Stimulated activated CD4-positive, alpha-beta T cell treated with anti-CD3 and anti-CD28 coated beads, Interleukin-15, amount 100 ng/mL, for 24 hours (primary cell): ENCODE measurements around the gene FOXN3.

Experiments
- DNase-seq: peaks from one replicate; pipeline ENCODE4 v3.0.0-alpha.2; 2020

The FOXN3 gene, protein sequence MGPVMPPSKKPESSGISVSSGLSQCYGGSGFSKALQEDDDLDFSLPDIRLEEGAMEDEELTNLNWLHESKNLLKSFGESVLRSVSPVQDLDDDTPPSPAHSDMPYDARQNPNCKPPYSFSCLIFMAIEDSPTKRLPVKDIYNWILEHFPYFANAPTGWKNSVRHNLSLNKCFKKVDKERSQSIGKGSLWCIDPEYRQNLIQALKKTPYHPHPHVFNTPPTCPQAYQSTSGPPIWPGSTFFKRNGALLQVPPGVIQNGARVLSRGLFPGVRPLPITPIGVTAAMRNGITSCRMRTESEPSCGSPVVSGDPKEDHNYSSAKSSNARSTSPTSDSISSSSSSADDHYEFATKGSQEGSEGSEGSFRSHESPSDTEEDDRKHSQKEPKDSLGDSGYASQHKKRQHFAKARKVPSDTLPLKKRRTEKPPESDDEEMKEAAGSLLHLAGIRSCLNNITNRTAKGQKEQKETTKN

DNA sequence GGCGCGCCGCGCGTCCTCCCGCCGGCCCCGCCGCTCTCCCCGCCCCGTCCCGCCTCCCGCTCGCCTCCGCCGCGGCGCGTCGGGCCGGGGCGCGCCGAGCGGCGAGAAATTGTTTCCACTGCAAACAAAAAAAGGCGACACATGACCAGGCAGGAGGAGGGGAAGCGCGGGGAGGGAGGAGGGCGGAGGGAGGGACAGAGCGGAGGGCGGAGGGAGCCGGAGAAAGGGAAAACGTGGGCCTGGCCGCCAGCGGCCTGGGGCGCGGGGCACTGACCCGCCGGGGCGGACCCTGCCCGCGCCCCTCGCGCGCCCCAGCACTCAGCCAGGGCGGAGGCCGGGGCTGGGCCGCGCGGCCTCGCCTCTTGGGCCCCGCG is at the start of gene FOXN3:
FOXN3 (minus strand) TSS at position 143 of the 374 bp plus-strand sequence. CDS start 4,757 bp downstream, outside the sequence.
- DNase-seq: peak; percentile 91

DNA sequence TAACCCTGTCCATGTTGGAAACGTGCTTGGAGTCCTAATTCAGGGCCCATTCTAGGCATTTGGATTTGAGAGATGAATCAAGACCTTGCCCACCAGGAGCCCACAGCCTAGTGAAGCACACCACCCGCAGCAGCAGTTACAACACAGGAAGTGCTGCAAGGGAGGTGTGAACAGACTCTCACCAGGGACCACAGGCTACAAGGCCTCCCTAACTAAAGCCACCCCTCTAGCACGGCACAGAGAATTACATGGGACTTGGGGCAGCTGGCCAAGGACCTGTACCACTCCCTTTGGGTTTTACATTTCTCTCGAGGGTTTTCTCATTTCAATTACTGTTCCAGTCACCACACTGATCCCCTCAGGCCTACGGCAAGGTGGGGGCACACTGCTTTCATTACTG is 49.5 kb upstream of the FOXN3 start:
- no peak for DNase-seq

DNA sequence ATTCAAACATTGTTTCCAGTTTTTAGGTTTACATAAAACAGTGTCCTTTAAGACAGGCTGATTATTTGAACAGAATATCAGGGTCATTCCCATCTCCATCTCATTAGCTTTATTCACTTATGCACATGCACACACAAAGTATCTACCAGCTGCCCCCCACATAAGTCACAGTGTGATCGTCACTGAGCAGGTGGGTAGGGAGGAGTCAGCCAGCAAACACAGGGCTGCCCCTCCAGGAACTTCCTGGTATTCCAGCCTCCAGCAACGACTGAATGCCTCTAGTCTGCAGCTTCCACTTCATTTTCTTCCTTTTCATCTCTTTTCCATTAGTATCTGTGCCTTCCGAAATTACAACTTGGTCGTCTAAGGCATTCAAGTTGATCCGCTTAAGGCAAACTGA is 48.8 kb upstream of the FOXN3 start:
- no peak for DNase-seq

DNA sequence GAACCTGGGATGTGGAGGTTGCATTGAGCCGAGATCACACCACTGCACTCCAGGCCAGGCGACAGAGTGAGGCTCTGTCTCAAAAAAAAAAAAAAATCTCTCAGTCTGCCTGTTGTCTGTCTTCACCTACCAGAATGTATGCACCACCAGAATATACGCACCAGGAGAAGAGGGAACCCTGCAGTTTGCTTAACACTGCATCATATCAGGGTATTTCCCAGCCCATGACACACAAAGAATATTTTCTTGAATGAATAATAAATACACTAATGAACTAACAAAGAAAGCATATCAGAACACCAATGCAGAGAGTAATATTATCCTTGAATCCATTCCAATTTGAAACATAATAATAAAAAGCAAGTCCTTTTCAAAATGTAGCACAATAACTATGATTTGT is 44.2 kb upstream of the FOXN3 start:
- DNase-seq: no peak

DNA sequence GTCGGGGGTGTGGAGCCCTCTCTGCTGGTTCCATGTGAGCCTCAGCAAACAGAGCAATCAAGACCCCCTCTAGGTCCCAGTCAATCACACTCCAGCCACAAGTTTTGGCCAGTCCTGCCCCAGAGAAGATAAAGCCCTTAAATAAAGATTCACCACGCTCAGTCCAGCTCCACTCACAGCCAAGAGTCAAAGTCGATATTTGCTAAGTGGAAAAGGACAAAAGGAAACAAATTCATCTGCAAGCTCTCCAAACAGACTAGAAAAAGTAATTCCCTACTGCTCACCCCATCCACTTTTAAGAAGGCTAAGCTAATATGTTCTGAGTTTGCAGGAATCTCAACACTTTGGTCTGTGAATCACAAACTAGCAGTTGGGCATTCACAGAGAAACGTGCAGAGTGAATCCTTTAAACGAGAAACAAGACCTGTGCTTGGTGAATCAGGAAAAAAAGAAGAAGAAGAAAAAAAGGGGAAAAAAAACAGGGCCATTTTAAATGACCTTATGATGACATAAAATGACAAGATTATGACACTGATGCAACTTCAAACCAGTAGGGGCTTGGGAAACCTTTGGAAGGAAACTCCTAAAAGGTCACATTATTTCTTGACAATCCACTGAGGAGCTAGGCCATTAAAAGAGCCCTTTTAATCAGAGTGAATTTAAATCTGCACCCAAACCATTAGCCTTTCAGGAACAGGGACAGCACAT is 41.8 kb upstream of the FOXN3 start:
- no peak for DNase-seq

DNA sequence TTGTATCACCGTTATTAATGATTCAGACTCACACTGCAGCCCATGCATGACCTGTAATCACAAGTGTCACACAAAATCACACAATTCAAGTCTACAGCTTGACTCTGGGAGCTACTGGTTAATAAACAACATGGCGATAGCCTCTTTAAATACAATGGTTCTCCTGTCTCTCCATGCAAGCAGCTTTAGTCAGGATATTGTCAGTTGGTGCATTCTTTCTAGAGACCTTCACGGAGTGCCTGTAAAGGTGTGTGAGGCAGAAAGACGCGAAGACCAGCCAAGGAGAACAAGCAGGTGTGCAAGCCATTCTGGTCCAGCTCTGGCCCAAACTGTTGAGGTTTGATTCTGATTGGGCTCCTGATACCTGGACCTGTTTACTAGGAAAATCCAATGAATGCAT is 40.0 kb upstream of the FOXN3 start:
- no peak for DNase-seq

DNA sequence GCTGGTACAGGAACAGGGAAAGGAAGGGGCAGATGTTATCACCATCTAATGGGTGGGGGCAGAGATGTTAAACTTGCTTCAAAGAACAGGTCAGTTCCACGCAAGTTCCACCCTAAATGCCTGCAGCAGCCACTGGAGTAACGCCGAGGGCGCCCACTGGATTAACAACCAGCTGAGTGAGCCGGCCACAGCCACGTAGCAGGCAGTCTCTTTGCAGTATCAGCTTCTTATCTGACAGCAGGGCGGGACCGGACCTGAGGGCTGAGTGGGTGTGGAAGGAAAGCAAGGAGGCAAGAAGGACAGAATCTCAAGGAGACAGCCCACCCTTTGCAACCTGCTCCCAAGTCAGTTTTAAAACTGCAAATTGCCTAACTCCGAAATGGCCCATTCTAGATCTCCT is 38.4 kb upstream of the FOXN3 start:
- no peak for DNase-seq

DNA sequence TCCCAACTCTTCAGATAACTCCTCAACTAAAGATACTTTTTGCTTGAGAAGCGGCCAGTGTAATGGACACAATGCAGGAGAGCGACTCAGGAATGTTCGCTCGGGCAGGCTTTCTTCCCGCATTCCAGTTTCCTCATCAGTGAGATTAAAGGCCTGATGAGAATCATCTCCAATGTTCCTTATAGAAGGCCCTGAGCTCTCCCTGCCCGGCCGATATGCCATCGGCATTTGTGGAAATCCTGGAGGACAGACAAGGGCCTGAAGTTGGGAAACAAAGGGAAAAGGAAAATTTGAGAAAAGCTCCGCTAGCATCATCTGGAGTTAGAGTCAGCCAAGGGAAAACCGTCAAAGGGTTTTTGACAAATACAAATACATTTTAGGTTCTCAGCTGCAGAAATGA is 38.0 kb upstream of the FOXN3 start:
- no peak for DNase-seq

DNA sequence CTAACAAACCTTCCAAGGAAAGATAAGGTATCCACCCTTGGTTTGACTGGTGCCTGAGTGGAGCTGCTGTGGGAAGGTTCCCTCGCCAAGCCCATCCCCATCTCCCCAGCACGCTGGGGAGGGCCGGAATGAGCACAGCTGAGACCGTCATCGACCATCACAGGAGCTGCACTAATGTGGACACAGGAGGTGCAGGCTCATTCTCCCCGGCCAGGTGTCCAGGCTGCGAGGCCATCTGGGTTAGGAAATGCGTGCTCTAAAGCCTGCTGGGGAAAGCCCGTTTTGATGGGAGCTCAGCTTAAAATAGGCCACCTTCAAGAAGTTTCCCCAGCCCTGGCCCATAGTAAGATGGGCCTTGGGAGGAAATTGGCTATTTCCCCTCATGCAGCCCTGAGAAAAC is 35.2 kb upstream of the FOXN3 start:
- no peak for DNase-seq

DNA sequence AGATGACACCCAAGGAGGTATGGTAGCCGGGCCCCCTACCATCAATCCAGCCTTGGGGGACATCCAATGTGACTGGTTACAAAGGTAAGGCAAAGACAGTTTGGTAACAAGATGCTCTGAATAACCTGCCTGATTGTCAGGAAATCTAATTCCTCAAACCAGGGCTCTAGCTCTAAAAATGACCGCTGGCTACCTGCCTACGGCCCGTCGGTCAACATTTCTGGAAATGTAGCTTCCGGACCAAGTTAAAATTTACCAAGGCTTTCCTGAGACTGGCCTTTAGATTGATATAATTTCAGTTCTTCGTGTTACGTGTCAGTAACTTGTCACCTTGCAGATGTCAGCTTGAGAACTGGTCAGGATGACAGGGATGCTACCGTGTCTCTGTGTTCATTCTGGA is 34.2 kb upstream of the FOXN3 start:
- no peak for DNase-seq

DNA sequence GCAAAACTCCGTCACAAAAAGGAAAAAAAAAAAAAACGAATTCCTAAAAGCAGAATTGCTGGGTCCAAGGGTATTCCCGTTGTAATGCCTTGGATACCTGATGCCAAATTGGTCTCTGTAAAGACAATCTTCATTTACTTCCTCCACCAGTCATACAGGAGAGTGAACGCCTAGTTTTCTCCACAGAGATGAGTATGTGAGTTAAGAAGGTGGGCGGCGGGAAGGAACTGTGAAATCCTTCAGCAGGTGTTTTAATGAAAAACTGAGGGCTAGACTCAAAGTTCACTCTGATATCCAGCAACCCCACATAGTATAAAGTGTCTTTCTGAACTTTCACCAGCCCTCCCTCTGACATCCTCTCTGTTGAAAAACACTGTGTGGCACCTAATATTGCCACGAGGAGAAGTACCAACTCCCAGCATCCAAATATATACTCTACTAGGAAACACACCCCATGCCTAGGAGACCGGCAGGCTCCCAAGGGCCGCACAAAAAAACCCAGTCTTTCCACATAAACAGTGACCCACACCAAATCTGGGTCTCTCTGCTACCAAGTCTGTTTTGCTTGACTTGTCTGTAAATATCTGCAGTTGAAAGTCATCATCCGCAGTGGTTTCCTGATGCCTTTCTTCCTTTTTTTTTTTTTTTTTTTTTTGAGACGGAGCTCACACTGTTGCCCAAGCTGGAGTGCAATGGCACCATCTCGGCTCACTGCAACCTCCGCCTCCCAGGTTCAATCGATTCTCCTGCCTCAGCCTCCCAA is 30.3 kb upstream of the FOXN3 start:
- peak; percentile 34 for DNase-seq

DNA sequence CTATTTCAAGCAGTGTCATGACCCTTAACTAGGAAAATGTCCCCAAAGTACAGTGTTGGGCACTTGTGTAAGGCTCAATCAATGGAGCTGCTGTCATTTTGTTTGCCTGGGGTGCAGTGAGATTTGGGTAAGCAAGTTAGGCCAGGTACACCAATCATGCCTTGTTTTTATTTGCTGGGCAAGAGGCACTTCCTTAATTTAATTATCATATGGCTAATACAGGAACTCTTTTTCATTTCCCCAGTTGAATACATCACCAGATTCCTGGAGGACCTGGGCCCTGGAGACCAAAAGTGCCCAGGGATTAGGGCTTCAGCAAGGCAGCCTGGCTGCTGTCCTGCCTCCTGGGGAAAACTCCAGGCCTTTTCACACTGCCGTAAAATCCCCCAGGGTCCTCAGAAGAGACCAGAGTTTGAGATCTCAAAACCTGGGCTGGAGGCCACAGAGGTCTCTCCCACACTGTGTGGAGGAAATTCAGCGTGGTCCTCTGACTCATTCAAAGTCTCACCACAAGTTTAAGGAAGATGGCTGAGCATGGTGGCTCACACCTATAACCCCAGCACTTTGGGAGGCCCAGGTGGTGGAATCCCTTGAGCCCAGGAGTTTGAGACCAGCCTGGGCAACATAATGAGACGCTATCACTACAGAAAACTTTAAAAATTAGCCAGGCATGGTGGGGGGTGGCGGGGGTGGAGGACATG is 28.4 kb upstream of the FOXN3 start:
- peak; percentile 71 for DNase-seq

DNA sequence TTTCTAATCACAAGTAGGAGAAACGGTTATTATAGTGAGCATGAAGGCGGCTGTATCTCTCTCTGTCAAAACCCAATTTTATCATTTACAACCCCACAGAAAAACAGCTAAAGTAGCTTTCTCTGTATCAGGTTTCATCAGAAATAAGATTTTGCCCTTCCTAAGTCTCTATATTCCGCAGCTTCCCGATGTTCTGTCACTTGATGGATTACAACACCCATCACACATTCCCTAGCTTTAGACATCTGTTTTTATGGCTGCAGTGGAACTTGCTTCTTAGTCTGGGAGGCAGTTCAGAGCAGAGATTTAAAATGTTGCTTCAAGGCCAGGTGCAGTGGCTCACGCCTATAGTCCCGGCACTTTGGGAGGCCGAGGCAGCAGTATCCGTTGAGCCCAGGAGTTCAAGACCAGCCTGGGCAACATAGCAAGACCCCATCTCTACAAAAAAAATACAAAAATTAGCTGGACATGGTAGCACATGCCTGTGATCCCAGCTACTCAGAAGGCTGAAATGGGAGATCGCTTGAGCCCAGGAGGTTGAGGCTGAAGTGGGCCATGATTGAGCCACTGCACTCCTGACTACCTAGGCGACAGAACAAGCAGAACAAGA is 27.6 kb upstream of the FOXN3 start:
- DNase-seq: no peak

DNA sequence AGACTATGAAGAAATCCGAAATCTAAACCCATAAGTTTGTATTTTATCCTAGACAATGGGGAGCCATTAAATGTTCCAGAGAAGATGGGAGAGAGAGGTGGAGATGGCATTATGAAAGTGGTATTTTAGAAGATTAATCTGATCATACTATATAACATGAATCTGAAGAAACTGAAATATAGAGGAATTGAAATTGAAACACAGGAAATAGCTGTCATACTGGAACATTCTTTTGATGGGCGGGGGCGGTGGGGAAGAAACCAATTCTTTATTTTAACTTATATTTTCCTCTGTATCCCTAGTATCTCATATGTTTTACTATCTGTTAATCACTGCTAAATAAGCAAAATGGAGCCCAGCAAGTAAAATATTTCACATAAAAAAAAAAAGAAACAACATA is 27.0 kb upstream of the FOXN3 start:
- peak; percentile 51 for DNase-seq

DNA sequence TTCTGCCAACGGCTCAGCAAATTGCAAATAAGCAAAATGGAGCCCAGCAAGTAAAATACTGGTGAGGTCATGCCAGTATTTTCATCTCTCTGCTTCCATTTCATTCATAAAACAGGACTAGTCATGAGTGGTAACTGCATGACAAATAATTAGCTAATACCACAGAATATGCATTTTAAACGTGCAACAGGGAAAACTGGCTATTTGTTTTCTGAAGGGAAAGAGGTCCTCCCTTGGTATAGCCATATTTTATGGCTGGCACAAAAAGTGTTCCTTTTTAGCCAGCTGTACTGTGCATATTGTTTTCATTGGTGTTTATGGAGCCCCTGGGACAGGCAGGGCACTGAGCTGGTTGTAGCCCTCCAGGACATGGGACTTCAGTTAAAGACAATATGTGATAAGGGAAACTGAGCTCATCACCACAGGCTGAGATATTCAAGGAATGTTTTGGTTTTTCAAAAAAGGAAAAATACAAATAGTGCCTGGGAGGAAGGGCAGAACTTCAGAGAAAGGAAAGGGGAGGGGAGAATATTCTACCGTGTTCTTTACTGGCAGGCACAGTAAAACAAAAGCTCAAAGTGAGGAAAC is 26.1 kb upstream of the FOXN3 start:
- no peak for DNase-seq

DNA sequence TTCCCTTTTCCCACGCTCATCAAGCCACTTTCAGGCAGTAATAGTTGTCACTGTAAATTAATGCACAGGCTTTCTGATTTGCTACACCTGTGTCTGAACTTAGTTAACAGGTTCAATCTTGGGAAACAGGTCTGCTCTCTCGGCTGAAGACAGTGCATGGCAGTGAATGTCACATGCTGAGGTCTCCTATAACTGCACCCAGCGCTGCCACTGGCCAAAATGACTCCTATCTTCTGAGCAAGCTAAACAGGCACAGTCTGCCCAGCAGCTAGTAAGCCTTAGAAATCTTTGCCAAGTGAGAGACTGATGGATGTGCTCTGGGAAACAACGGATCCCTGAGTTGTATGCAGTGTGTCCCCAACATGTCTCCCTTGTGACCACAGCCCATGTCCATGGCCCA is 25.2 kb upstream of the FOXN3 start:
- DNase-seq: no peak

DNA sequence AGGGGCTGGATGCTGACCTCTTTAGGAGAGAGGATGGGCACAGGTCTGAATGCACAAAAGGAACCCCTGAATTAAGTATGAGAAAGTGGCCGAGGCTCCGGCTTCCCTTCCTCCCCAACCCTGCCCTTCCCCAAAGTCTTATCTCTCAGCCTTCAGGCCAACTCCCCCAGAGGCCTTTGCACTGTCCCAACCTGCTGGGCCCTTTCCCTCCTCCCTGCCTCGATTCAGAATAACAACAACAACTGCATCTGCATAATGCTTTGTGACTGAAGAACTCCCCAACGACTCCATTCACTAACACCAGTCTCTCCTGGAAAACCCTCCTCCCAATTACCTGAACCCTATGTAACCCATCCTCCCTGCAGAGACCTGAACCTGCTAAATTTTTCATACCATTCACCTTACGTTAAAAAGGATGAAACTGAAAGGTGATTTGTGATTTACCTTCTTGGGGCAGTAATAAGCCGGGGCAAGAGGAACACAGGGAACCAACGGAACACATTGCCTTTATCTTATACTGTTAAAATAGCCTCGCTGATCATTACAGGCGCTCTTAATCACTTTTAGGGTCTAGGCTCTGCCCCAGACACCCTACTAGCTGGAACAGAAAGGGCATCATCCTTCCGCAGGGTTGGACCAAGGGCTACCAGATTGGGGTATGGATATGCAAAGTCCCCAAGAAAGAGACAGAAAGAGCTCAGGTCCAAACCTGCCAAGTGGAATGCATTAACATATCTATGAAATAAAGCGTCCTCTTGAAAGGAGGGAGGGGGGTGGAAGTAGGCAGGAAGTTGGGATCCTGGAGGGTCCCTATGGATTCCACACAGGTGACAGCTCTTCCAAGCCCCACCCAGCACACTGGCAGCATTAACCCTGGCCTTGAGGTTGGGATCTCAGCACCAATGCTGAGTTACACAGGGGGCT is 24.2 kb upstream of the FOXN3 start:
- DNase-seq: no peak

DNA sequence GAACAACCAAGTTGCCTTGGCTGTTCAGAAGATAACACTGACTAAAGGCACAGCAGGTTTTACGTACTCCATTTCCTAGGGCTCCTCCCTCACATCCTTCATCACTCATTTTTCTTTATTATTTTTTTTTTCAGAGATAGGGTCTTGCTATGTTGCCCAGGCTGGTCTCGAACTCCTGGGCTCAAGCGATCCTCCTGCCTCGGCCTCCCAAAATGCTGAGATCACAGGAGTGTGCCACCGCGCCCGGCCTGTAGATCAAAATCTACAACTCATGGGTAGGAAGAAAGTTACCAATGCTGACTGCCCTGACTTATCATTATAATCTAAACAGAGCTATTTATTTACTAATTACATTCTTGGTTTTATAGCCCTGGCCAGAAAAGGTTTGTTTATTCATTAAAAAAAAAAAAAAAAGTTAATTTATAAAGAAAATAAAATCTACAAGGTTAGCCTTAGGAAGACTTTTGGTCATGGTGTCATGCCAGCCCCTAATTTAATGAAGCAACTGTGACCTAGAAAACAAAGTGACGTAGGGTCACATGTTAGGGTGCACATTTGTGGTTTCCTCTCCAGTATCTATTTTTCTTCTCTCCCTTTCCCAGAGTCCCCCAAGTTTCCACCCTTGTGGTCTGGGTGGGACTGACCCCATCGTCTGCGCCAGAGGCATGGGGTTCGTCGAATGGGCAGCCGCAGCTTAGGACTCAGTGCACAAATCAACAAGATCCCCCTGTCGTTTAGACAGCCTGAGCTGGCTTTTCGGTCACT is 19.0 kb upstream of the FOXN3 start:
- no peak for DNase-seq

DNA sequence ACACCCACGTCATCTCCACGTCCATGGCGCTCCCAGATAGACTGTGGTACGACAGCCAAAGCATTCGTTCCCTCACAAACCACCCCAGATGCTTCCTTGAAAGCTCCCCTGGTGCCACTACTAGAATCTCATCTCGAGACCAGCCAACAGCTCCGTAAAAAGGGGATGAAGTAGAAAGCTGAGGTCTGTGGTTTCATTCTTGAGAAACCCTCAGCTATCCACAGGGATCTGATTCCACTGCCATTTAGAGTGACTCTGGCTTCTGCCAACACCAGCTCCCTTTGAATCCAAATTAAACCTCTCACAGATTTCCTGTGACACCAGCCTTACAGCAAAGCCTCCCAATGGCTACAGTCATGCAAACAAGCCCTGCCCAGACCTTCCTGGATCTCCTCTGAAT is 18.5 kb upstream of the FOXN3 start:
- no peak for DNase-seq

DNA sequence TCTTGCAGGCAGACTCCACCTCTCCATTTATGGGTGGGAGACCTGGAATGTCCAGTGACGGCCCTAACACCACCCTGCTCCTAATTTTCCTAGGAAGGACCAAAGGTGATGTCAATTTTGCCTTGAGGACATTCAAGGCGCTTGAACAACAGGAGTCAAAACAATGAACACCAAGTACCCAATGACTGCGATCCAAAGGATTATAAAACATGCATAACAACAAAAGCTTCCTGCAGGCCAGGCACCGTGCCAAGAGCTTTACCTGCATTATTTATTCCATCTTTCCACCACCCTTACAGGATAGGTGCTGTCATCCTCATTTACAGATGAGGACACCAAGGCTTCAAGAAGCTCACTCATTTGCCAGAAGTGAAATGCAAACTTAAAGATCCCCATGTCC is 15.2 kb upstream of the FOXN3 start:
- DNase-seq: no peak
